Adrenal gland (tissue), 12 donors: ENCODE data around the gene ZNF620. TPM values are rescaled to one million over a fixed set of nuclear protein-coding genes. Genes with fewer than 3 reads are reported as not detected.

Experiments
- DNase-seq, 7 donors: peaks; one replicate each; pipeline ENCODE4 v3.0.0-alpha.2; 2019 to 2020
- H3K27ac ChIP-seq, 5 donors: fragments of 200-600 bp; sonication (generic) in 4 of 5; 1 replicate in 3 of 5; 2 replicates in 2 of 5; pipeline versions ENCODE4 v1.5.1 to v1.8.0; 2016 to 2020; ENCODE audit warnings: mild to moderate bottlenecking in 1 of 5
- H3K27me3 ChIP-seq: fragments of 200-600 bp; 2 replicates; pipeline ENCODE4 v1.8.0; 2021
- H3K36me3 ChIP-seq, 2 donors: fragments of 200-600 bp; replicated peaks in 1 of 2; 1 replicate in 1 of 2; 2 replicates in 1 of 2; pipeline versions ENCODE4 v1.5.1 to v1.8.0; 2018 to 2022
- H3K4me1 ChIP-seq, 2 donors: fragments of 200-600 bp; replicated peaks in 1 of 2; 1 replicate in 1 of 2; 2 replicates in 1 of 2; pipeline versions ENCODE4 v1.5.1 to v1.8.0; 2018 to 2021
- H3K4me3 ChIP-seq, 4 donors: fragments of 200-600 bp; sonication (generic) in 3 of 4; one replicate each; pipeline ENCODE4 v1.5.1; 2016 to 2018
- H3K9me3 ChIP-seq, 3 donors: fragments of 200-600 bp; sonication (generic) in 1 of 3; replicated peaks in 1 of 3; 1 replicate in 2 of 3; 2 replicates in 1 of 3; pipeline versions ENCODE4 v1.5.1 to v1.8.0; 2016 to 2021
- POLR2A ChIP-seq, 2 donors: fragments of 450-650 bp; IDR thresholded peaks; one replicate each; pipeline ENCODE4 v1.6.1; 2017; ENCODE audit warnings: antibody characterized with exemption in 2 of 2, mild to moderate bottlenecking in 2 of 2, moderate library complexity in 1 of 2
- WGBS, 4 donors: extraction: QIAGEN DNeasy Blood & Tissue Kit in 2 of 4; methylation state at CpG; one replicate each; pipeline versions ENCODE4 v1.1.5 to v1.1.7; 2013 to 2017; 5-methylcytosine and 5-hydroxymethylcytosine counted together
- intact Hi-C, 2 donors: fragments of 100-400 bp; cut with DNase I; formaldehyde crosslinking; loops; one replicate each; pipeline versions ENCODE4 v1.14.1 to v1.15.0; 2022 to 2023
- polyA plus RNA-seq, 3 donors: library from polyadenylated mRNA; stranded (reverse); fragments of 200-250 nt in 2 of 3; fragments of 350-450 nt in 1 of 3; fragmentation: Illumina TruSeq in 1 of 3; extraction: RNeasy Lipid Tissue Mini Kit (QIAGEN cat#74804) in 1 of 3; gene quantifications; one replicate each; pipeline ENCODE4 v1.2.3, GENCODE V29; 2013 to 2014
- total RNA-seq, 9 donors: library from RNA; depleted of rRNA in 4 of 9; stranded (reverse); fragments of >200 nt in 4 of 9; fragments of 120-200 nt in 1 of 9; fragmentation: NEBNext Ultra II Directional in 1 of 9; extraction: Animal tissue kit (Norgen Biotek cat#: 25700) in 1 of 9; gene quantifications; one replicate each; pipeline versions ENCODE4 v1.1.0 to v1.2.4, GENCODE V29; 2013 to 2023
- TF ChIP-seq, protein P1 (sequence below), 6 experiments: fragments of 450-650 bp in 4 of 6; fragments of 200-600 bp in 2 of 6; sonication (generic) in 1 of 6; IDR thresholded peaks; 1 replicate in 5 of 6; 2 replicates in 1 of 6; pipeline versions ENCODE4 v1.5.1 to v1.8.0; 2016 to 2021; ENCODE audit warnings: antibody characterized with exemption in 6 of 6, mild to moderate bottlenecking in 2 of 6, moderate library complexity in 1 of 6
- donor health status: healthy with polysubstance abuse.
- donor health status: Bipolar disorder and iron deficiency.
- donor health status: DM: yes; HTN: yes; CAD: no.
- donor health status: DM: no; HTN: no; CAD: no.
- donor health status: DM: no; HTN: no; CAD: no.
- donor health status: DM: yes; HTN: yes; CAD: no.

The ZNF620 gene
- total and polyA plus RNA-seq, 12 donors = 0.97 to 10.1 (median 3.7) TPM

DNA sequence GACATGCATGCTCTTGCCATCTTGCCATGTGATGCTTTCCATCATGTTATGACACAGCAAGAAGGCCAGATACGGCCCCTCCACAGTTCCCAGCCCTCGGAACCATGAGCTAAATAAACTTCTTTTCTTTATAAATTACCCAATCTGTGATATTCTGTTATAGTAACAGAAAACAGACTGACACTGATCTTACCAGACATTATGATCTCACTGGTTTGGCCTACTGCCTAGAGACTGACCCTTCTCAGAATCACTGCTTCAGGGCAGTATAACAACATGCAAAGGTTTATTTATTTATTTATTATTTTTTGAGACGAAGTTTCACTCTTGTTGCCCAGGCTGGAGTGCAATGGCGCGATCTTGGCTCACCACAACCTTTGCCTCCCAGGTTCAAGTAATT is 14.9 kb upstream of the ZNF620 start:
- DNase-seq = no peak
- TF ChIP-seq, protein P1, sequence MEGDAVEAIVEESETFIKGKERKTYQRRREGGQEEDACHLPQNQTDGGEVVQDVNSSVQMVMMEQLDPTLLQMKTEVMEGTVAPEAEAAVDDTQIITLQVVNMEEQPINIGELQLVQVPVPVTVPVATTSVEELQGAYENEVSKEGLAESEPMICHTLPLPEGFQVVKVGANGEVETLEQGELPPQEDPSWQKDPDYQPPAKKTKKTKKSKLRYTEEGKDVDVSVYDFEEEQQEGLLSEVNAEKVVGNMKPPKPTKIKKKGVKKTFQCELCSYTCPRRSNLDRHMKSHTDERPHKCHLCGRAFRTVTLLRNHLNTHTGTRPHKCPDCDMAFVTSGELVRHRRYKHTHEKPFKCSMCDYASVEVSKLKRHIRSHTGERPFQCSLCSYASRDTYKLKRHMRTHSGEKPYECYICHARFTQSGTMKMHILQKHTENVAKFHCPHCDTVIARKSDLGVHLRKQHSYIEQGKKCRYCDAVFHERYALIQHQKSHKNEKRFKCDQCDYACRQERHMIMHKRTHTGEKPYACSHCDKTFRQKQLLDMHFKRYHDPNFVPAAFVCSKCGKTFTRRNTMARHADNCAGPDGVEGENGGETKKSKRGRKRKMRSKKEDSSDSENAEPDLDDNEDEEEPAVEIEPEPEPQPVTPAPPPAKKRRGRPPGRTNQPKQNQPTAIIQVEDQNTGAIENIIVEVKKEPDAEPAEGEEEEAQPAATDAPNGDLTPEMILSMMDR (IDR thresholded peaks at IDR 0.05) = no peak
- no peak for TF ChIP-seq POLR2A (IDR thresholded peaks at IDR 0.05)
- peaks cover 0 to 17% of the 10 kb centered on the region in 2 donors for H3K36me3 ChIP-seq
- no peak overlapping the region for H3K27ac ChIP-seq
- H3K27me3 ChIP-seq = no peaks in the 10 kb centered on the region
- no peaks in the 10 kb centered on the region for H3K9me3 ChIP-seq
- no peak overlapping the region for H3K4me3 ChIP-seq
- H3K4me1 ChIP-seq = no peaks in the 10 kb centered on the region
- intact Hi-C loops = no loop called here
- 85 to 90% (median 89%) methylated on average over 5 of the region's 5 CpGs for WGBS, 4 donors

DNA sequence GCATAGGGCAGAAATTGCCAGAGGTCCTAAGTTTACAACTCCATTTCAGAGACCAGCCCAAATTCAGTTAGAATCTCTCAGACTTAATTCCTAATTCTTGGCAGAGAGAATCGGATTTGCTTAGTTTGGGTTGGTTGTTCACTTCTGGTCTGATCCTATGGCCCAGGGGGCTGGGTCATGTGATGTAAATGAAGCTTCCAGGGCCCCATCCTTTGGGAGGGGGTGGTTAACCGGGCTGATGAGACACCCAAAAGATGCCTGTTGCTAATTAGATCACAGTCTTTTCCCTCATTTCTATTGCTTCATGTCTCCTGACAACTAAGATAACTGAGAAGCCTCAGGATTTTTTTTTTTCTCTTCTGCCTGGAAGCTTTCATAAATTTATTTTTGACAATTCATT is 11.1 kb upstream of the ZNF620 start:
- H3K27ac ChIP-seq = no peak overlapping the region
- no peak for TF ChIP-seq POLR2A (IDR thresholded peaks at IDR 0.05)
- TF ChIP-seq, protein P1 (IDR thresholded peaks at IDR 0.05) = no peak
- no peaks in the 10 kb centered on the region for H3K36me3 ChIP-seq
- WGBS, 4 donors = 45 to 59% (median 52%) methylated on average over 2 of the region's 2 CpGs
- H3K4me1 ChIP-seq = no peaks in the 10 kb centered on the region
- intact Hi-C loops = no loop called here
- H3K27me3 ChIP-seq = no peaks in the 10 kb centered on the region
- H3K4me3 ChIP-seq = no peak overlapping the region
- DNase-seq = no peak
- H3K9me3 ChIP-seq = no peaks in the 10 kb centered on the region

DNA sequence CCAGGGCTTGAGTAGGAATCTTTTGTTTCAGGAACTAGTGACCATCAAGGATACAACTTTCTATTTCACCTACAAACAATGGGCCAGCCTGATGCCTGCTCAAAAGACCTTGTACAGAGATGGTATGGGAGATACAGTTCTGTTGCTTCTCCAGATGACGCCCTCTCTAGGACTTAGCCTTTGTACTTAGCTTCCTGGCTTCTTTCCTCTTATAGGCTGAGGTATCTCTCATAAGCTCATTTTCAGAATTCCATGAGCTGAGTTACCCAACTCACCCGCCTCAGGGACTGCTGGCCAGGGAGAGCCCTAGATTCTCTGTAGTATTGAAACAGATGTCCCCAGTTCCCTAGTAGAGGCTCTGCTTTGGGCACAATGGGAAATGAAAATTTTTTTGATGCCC is 8.6 kb upstream of the ZNF620 start:
- 94 to 100% (median 96%) methylated on average over 2 of the region's 2 CpGs for WGBS, 4 donors
- H3K27ac ChIP-seq = no peak overlapping the region
- H3K9me3 ChIP-seq = no peaks in the 10 kb centered on the region
- intact Hi-C loops = no loop called here
- no peak for DNase-seq
- H3K27me3 ChIP-seq = no peaks in the 10 kb centered on the region
- H3K36me3 ChIP-seq = no peaks in the 10 kb centered on the region
- TF ChIP-seq, protein P1 (IDR thresholded peaks at IDR 0.05) = no peak
- no peak for TF ChIP-seq POLR2A (IDR thresholded peaks at IDR 0.05)
- H3K4me3 ChIP-seq = no peak overlapping the region
- H3K4me1 ChIP-seq = no peaks in the 10 kb centered on the region

DNA sequence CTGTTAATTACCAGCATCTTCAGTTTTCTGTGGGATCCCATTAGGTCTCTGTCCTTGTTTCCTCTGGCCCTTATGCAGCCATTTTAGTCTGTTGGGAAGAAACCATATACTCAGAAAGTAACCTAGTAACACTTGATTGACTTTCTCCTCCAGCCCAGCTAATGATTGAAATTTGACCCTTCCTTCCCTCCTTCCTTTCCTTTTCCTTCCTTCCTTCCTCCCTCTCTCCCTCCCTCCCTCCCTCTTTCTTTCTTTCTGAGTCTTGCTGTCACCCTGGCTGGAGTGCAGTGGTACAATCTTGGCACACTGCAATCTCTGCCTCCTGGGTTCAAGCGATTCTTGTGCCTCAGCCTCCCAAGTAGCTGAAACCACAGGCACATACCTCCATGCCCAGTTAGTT is 5.9 kb upstream of the ZNF620 start:
- 86 to 100% (median 95%) methylated on average over 1 of the region's 1 CpG for WGBS, 4 donors

More for the DNA sequence above, 5.9 kb upstream of the ZNF620 start:
- H3K4me1 ChIP-seq = peaks cover 3 to 9% of the 10 kb centered on the region in 2 donors
- H3K9me3 ChIP-seq = no peaks in the 10 kb centered on the region
- TF ChIP-seq, protein P1 (IDR thresholded peaks at IDR 0.05) = no peak
- H3K27ac ChIP-seq = no peak overlapping the region
- H3K36me3 ChIP-seq = no peaks in the 10 kb centered on the region
- intact Hi-C loops = no loop called here
- no peaks in the 10 kb centered on the region for H3K27me3 ChIP-seq
- H3K4me3 ChIP-seq = no peak overlapping the region
- DNase-seq = no peak
